Right lung (tissue), 5 donors: Measurements from ENCODE around the gene HYCC1. TPM values are rescaled to one million over a fixed set of nuclear protein-coding genes. Genes with fewer than 3 reads are reported as not detected.
"Not testable (repeated sequence)": the region's sequence is repeated elsewhere in the genome, so short reads cannot be mapped to it uniquely, and the experiment has no call there.

Experiments
- DNase-seq, 2 donors: peaks; one replicate each; pipeline ENCODE4 v3.0.0-alpha.2; 2013
- polyA plus RNA-seq, 5 donors: library from polyadenylated mRNA; unstranded; fragments of 120-200 nt; gene quantifications; one replicate each; pipeline versions ENCODE4 v1.2.1 to v1.2.3, GENCODE V29; 2013; ENCODE audit warnings: inconsistent platforms in 1 of 5, low replicate concordance in 1 of 5; ENCODE audit not compliant: insufficient read length in 5 of 5, insufficient read depth in 1 of 5

The HYCC1 gene
- polyA plus RNA-seq, 5 donors, result 29.0 to 54.8 (median 42.4) TPM

DNA sequence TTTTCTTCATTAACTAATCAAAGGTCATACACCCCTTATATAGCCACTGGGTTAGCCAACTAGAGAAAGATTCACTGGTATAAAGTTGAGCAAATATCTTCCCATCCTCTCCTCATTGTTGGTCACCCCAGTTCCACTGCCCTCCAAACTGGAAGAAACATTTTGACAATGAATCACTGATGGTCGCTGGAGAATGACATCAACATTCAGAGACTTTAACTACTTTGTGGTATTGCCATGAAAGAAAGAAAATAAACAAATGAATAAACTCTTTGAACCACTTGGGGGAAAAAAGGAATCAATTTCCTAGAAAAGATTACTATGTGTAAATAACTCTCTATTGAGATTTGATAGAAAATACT, 23.4 kb downstream of the HYCC1 start:
- no peak for DNase-seq

DNA sequence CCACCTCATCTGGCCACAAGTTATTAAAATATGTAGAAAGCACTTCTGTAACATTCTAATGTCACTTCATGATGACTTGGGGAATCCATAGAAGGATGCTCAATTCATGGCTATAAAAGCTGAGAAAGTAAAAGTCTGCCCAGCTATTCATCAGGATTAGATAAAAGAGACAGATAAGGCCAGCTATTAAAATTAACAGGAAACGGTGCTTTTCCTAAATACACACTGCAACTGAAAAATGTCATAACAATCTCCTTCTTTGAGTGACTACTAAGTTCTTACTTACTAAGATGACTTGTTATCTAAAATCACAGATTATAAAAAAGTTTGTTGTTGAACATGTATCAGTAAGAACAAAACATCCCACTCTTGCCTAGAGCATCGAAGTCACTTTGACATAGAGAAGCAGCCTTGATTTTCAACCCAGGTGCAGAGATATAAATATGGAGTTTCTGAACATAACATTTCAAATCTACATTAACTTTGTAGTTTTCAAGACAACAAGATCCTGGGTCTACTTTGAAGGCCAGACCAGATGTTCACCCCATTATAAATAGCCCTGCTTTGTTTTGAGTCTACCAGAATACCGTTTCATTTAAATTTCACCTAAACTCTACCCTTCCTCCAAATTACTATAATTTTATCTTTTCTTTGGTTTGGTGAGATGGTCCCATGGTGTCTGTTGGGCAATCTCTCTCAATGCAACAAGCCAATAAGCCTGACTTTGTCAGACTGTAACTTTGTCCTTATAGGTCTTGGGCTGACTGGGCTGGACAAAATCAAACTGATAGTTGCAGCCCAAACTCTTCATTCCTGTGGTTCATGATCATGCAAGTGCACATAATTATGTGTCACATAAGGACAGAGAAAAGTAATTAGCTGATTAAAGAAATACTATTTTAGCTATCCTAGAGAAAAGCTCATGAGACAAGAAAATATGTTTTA, 24.0 kb downstream of the HYCC1 start:
- no peak for DNase-seq

- DNase-seq, result no peak
Measured at GRCh38 chr7:22985436-22985835, 28.5 kb downstream of the HYCC1 start.

DNA sequence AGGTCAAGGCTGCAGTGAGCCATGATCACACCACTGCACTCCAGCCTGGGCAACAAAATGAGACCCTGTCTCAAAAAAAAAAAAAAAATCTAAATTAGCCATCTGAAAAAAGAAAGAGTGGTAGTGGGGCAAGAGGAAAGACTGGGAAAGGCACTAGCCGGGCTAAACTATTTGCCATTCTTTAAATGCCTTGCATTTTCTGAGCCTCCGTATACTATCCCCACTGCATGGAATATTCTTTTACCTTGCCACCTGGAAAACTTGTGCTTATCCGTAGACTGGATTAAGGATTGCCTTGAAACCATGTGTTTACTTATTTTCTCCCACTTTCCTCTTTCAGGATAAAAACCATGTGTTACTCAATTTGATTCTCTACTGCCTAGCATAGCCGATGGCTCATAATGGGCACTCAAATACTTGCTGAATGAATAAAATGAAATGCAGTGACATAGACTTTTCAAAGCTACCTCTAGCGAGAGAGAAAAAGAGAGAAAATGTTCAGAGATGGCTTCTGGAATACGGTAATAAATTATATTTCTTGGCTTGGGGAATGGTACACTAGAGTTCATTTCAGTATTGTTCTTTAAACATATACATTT, 30.6 kb downstream of the HYCC1 start:
- no peak for DNase-seq

- no peak for DNase-seq
Measured at GRCh38 chr7:22980422-22980821, 33.5 kb downstream of the HYCC1 start.

- no peak for DNase-seq
Measured at GRCh38 chr7:22979861-22980260, 34.1 kb downstream of the HYCC1 start.

DNA sequence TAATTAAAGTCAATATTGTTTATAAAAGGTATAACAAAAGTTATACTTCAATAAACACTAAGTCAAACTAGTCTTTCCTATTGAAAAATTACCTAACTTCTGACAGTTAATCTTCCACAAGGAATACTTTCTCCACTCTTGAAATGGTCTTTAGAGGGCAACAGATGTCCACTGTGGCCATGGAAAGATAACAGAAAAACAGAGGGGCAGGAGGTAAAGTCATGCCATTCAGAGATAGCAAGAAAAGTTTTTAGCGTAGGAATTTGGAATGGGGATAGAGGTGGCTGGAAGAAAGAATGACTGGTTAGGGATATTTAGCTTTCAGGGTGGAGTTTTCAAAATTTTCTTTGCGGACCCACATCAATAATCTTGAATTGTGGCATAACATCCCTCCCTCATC, 34.7 kb downstream of the HYCC1 start:
- DNase-seq, result no peak

DNA sequence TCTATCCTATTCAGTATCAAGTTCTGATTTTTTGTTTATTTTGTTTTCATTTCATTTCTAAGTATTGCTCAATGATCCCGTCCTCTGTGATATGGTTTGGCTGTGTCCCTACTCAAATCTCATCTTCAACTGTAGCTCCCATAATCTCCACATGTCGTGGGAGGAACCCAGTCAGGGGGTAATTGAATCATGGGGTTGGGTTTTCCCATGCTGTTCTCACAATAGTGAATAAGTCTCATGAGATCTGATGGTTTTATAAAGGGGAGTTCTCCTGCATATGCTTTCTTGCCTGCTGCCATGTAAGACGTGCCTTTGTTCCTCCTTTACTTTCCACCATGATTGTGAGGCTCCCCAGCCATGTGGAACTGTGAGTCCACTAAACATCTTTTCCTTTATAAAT, 39.3 kb downstream of the HYCC1 start:
- DNase-seq, result not testable (repeated sequence)

DNA sequence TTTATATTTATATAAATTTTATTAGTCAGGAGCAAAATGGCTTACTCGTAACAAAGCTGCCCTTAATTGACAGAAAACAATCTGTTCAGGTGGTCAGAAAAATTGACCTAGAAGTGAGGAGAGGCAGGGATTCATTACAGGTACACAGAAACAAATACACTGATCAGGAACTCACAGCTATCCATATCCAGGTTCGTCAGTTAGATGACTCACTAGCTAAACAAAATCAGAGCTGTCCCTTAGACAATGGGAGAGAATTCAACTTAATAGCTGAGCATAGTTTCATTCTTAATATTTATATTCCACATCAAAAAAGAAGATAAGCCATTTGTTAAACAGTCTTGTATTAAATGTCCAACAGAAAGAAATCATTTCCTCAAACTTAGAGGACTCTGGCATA, 41.7 kb downstream of the HYCC1 start:
- no peak for DNase-seq

GRCh38 chr7:22969010-22969431, 44.9 kb downstream of the HYCC1 start:
- no peak for DNase-seq

Other genes starting within 250 kb of the HYCC1 start
- 100 to 1,000 TPM; 475 to 581 (median 500) TPM for gene TOMM7, start 191.3 kb downstream of the HYCC1 start, polyA plus RNA-seq
- gene KLHL7, start 91.7 kb upstream of the HYCC1 start, polyA plus RNA-seq, result 10 to 100 TPM; 38.4 to 62.3 (median 50.1) TPM
- gene NUP42, start 167.9 kb upstream of the HYCC1 start, polyA plus RNA-seq, result 10 to 100 TPM; 54.0 to 72.6 (median 65.7) TPM
- 1 to 10 TPM; 2.3 to 4.8 (median 2.9) TPM for gene GPNMB, start 232.6 kb upstream of the HYCC1 start, polyA plus RNA-seq